HG02642 (cell line): Measurements from ENCODE around the gene RTBDN.

Experiments used
- ATAC-seq: cut with Tn5 transposase; IDR thresholded peaks from one replicate; pipeline ENCODE4 v1.9.1; 2021; ENCODE audit warnings: mild to moderate bottlenecking; ENCODE audit not compliant: unreplicated experiment, poor library complexity

The RTBDN gene

GRCh38 chr19:12834566-12834943, at the start of gene RTBDN:
Gene RTBDN (minus strand): TSS chr19:12834579. CDS start chr19:12829979, 4,600 bp downstream.
- no peak for ATAC-seq

GRCh38 chr19:12882589-12882988, 48.2 kb upstream of the RTBDN start:
- ATAC-seq = no peak

GRCh38 chr19:12881172-12881808, 46.9 kb upstream of the RTBDN start, which contains the start of gene DNASE2:
Gene DNASE2 (minus strand): TSS chr19:12881449. CDS start chr19:12881375, 74 bp downstream.
- ATAC-seq = peak; percentile 92

- peak; percentile 16 for ATAC-seq
These were observed 46.3 kb upstream of the RTBDN start for GRCh38 chr19:12880551-12881171.

- ATAC-seq = no peak
These were observed 40.7 kb upstream of the RTBDN start for GRCh38 chr19:12875086-12875485.

- no peak for ATAC-seq
These were observed 39.7 kb upstream of the RTBDN start for GRCh38 chr19:12873891-12874745.

- no peak for ATAC-seq
These were observed 38.8 kb upstream of the RTBDN start for GRCh38 chr19:12872941-12873890.

GRCh38 chr19:12872255-12872654, 37.9 kb upstream of the RTBDN start:
- ATAC-seq = no peak

- no peak for ATAC-seq
These were observed 37.3 kb upstream of the RTBDN start for GRCh38 chr19:12871681-12872080.

GRCh38 chr19:12868540-12869112, 34.2 kb upstream of the RTBDN start:
- ATAC-seq = no peak

GRCh38 chr19:12867120-12868099, 33.0 kb upstream of the RTBDN start:
- no peak for ATAC-seq

GRCh38 chr19:12866416-12867119, 32.2 kb upstream of the RTBDN start:
- no peak for ATAC-seq

GRCh38 chr19:12865746-12866415, 31.5 kb upstream of the RTBDN start:
- no peak for ATAC-seq

GRCh38 chr19:12864721-12865715, 30.6 kb upstream of the RTBDN start:
- ATAC-seq = no peak

- ATAC-seq = no peak
These were observed 29.8 kb upstream of the RTBDN start for GRCh38 chr19:12864143-12864542.

- ATAC-seq = no peak
These were observed 25.2 kb upstream of the RTBDN start for GRCh38 chr19:12859546-12859945.
